Thymus (tissue), 11 donors: ENCODE measurements around the gene SLC38A10. TPM values are rescaled to one million over a fixed set of nuclear protein-coding genes. Genes with fewer than 3 reads are reported as not detected.

Experiments
- DNase-seq, 9 donors: peaks; one replicate each; pipeline ENCODE4 v3.0.0-alpha.2; 2013; ENCODE audit warnings: low spot score in 9 of 9, low read depth in 6 of 9, missing footprints in 1 of 9
- H3K27ac ChIP-seq, 2 donors: one replicate each; pipeline ENCODE4 v1.5.1; 2013; ENCODE audit warnings: control low read depth in 1 of 2, low read depth in 1 of 2, low read length in 1 of 2, mild to moderate bottlenecking in 1 of 2, moderate library complexity in 1 of 2
- H3K27me3 ChIP-seq, 2 donors: one replicate each; pipeline ENCODE4 v1.5.1; 2013; ENCODE audit warnings: low read length in 1 of 2; ENCODE audit not compliant: control insufficient read depth in 2 of 2, insufficient read depth in 1 of 2
- H3K36me3 ChIP-seq, 2 donors: one replicate each; pipeline ENCODE4 v1.5.1; 2013; ENCODE audit warnings: low read length in 1 of 2, mild to moderate bottlenecking in 1 of 2, moderate library complexity in 1 of 2; ENCODE audit not compliant: control insufficient read depth in 2 of 2, insufficient read depth in 2 of 2
- H3K4me1 ChIP-seq, 2 donors: one replicate each; pipeline ENCODE4 v1.5.1; 2013; ENCODE audit warnings: low read length in 2 of 2; ENCODE audit not compliant: control insufficient read depth in 2 of 2, insufficient read depth in 2 of 2
- H3K4me3 ChIP-seq, 2 donors: one replicate each; pipeline ENCODE4 v1.5.1; 2013; ENCODE audit warnings: low read length in 2 of 2, control low read depth in 1 of 2, mild to moderate bottlenecking in 1 of 2
- H3K9me3 ChIP-seq, 2 donors: one replicate each; pipeline ENCODE4 v1.5.1; 2013; ENCODE audit warnings: low read length in 1 of 2, mild to moderate bottlenecking in 1 of 2; ENCODE audit not compliant: control insufficient read depth in 2 of 2, insufficient read depth in 1 of 2
- WGBS: extraction: QIAGEN DNeasy Blood & Tissue Kit; methylation state at CpG from one replicate; pipeline ENCODE4 v1.1.7; 2013; 5-methylcytosine and 5-hydroxymethylcytosine counted together
- polyA plus RNA-seq: library from polyadenylated mRNA; stranded (reverse); fragments of 200-250 nt; gene quantifications from one replicate; pipeline ENCODE4 v1.2.3, GENCODE V29; 2013
- total RNA-seq: library from RNA; stranded (reverse); fragments of 120-200 nt; gene quantifications from one replicate; pipeline ENCODE4 v1.2.4, GENCODE V29; 2013
- donor health status: healthy.

Gene SLC38A10
- total and polyA plus RNA-seq, 2 donors: 21.0 to 63.6 TPM

- DNase-seq: no peak
Measured at GRCh38 chr17:81302861-81303333, 7.8 kb upstream of the SLC38A10 start.

GRCh38 chr17:81302324-81302723, 7.2 kb upstream of the SLC38A10 start:
- H3K4me1 ChIP-seq: no peaks in the 10 kb centered on the region
- no peak overlapping the region for H3K4me3 ChIP-seq
- H3K36me3 ChIP-seq: no peaks in the 10 kb centered on the region
- H3K9me3 ChIP-seq: no peaks in the 10 kb centered on the region
- peaks cover 0 to 22% of the 10 kb centered on the region in 2 donors for H3K27me3 ChIP-seq
- WGBS: 96% methylated on average over 10 of the region's 10 CpGs
- DNase-seq: no peak
- no peak overlapping the region for H3K27ac ChIP-seq

More at GRCh38 chr17:81302861-81303333, 7.8 kb upstream of the SLC38A10 start:
- Histone ChIP-seq H3K27me3 (peaks cover 0 to 24% of the 10 kb centered on the region in 2 donors), H3K36me3 (no peaks in the 10 kb centered on the region), H3K27ac (no peak overlapping the region), H3K4me1 (no peaks in the 10 kb centered on the region), H3K4me3 (no peak overlapping the region), H3K9me3 (no peaks in the 10 kb centered on the region)
- WGBS: 87% methylated on average over 15 of the region's 15 CpGs

GRCh38 chr17:81301195-81302144, 6.4 kb upstream of the SLC38A10 start:
- no peaks in the 10 kb centered on the region for H3K36me3 ChIP-seq
- H3K9me3 ChIP-seq: no peaks in the 10 kb centered on the region
- no peak overlapping the region for H3K4me3 ChIP-seq
- DNase-seq: no peak
- no peak overlapping the region for H3K27ac ChIP-seq
- 88% methylated on average over 37 of the region's 37 CpGs for WGBS
- H3K4me1 ChIP-seq: peaks cover 0 to under 1% of the 10 kb centered on the region in 2 donors
- peaks cover 0 to 20% of the 10 kb centered on the region in 2 donors for H3K27me3 ChIP-seq

- H3K4me3 ChIP-seq: no peak overlapping the region
- no peak for DNase-seq
- H3K27me3 ChIP-seq: peaks cover 0 to 20% of the 10 kb centered on the region in 2 donors
- H3K27ac ChIP-seq: no peak overlapping the region
- no peaks in the 10 kb centered on the region for H3K9me3 ChIP-seq
- 97% methylated on average over 19 of the region's 19 CpGs for WGBS
- H3K4me1 ChIP-seq: peaks cover 0 to 8% of the 10 kb centered on the region in 2 donors
- no peaks in the 10 kb centered on the region for H3K36me3 ChIP-seq
Measured at GRCh38 chr17:81300586-81301155, 5.6 kb upstream of the SLC38A10 start.

- WGBS: 97% methylated on average over 19 of the region's 19 CpGs
- H3K27ac ChIP-seq: no peak overlapping the region
- no peak for DNase-seq
- peaks cover 0 to 18% of the 10 kb centered on the region in 2 donors for H3K27me3 ChIP-seq
- H3K4me3 ChIP-seq: no peak overlapping the region
- H3K36me3 ChIP-seq: no peaks in the 10 kb centered on the region
- H3K9me3 ChIP-seq: no peaks in the 10 kb centered on the region
- H3K4me1 ChIP-seq: peaks cover 0 to 12% of the 10 kb centered on the region in 2 donors
Measured at GRCh38 chr17:81299846-81300585, 4.9 kb upstream of the SLC38A10 start.

GRCh38 chr17:81298991-81299738, 4.1 kb upstream of the SLC38A10 start:
- H3K36me3 ChIP-seq: no peaks in the 10 kb centered on the region
- 82% methylated on average over 15 of the region's 15 CpGs for WGBS
- peaks cover 0 to 17% of the 10 kb centered on the region in 2 donors for H3K27me3 ChIP-seq
- H3K27ac ChIP-seq: no peak overlapping the region
- H3K9me3 ChIP-seq: no peaks in the 10 kb centered on the region
- peaks cover 2 to 16% of the 10 kb centered on the region in 2 donors for H3K4me1 ChIP-seq
- H3K4me3 ChIP-seq: no peak overlapping the region
- DNase-seq: no peak

- H3K4me1 ChIP-seq: peaks cover 3 to 20% of the 10 kb centered on the region in 2 donors
- peaks cover 0 to 17% of the 10 kb centered on the region in 2 donors for H3K27me3 ChIP-seq
- no peak for DNase-seq
- no peaks in the 10 kb centered on the region for H3K36me3 ChIP-seq
- no peak overlapping the region for H3K4me3 ChIP-seq
- H3K9me3 ChIP-seq: no peaks in the 10 kb centered on the region
- H3K27ac ChIP-seq: no peak overlapping the region
- WGBS: 95% methylated on average over 11 of the region's 11 CpGs
Measured at GRCh38 chr17:81298325-81298990, 3.4 kb upstream of the SLC38A10 start.
